Testis (tissue), 3 donors: Measurements from ENCODE around the gene NUBPL. TPM values are rescaled to one million over a fixed set of nuclear protein-coding genes. Genes with fewer than 3 reads are reported as not detected.

ENCODE experiments used
- DNase-seq: peaks from one replicate; pipeline ENCODE4 v3.0.0-alpha.2; 2019
- H3K27ac ChIP-seq, 2 donors: fragments of 200-600 bp; sonication (generic); one replicate each; pipeline ENCODE4 v1.5.1; 2019
- H3K27me3 ChIP-seq: fragments of 200-600 bp; sonication (generic); one replicate; pipeline ENCODE4 v1.5.1; 2019
- H3K36me3 ChIP-seq: fragments of 200-600 bp; sonication (generic); one replicate; pipeline ENCODE4 v1.5.1; 2017; ENCODE audit warnings: low read depth; ENCODE audit errors: missing control alignments
- H3K4me1 ChIP-seq: fragments of 200-600 bp; sonication (generic); one replicate; pipeline ENCODE4 v1.5.1; 2019
- H3K4me3 ChIP-seq, 2 donors: fragments of 200-600 bp; sonication (generic); one replicate each; pipeline ENCODE4 v1.5.1; 2017 to 2019
- H3K9me3 ChIP-seq: fragments of 200-600 bp; sonication (generic); one replicate; pipeline ENCODE4 v1.5.1; 2017
- CTCF ChIP-seq, 3 experiments: fragments of 450-650 bp in 2 of 3; fragments of 200-600 bp in 1 of 3; sonication (generic) in 1 of 3; IDR thresholded peaks; one replicate each; pipeline ENCODE4 v1.5.1; 2016 to 2019; ENCODE audit warnings: antibody characterized with exemption in 3 of 3, mild to moderate bottlenecking in 2 of 3, moderate library complexity in 1 of 3
- POLR2A ChIP-seq: fragments of 450-650 bp; IDR thresholded peaks from one replicate; pipeline ENCODE4 v1.6.1; 2017; ENCODE audit warnings: antibody characterized with exemption, mild to moderate bottlenecking, moderate library complexity
- WGBS, 2 donors: methylation state at CpG; one replicate each; pipeline ENCODE4 v1.1.5; 2018; 5-methylcytosine and 5-hydroxymethylcytosine counted together
- intact Hi-C: fragments of 100-400 bp; cut with DNase I; formaldehyde crosslinking; loops from one replicate; pipeline ENCODE4 v1.15.1; 2023; ENCODE audit warnings: low total_unique reads
- polyA plus RNA-seq: library from polyadenylated mRNA; stranded (reverse); fragments of 350-450 nt; fragmentation: Illumina TruSeq; extraction: RNeasy Lipid Tissue Mini Kit (QIAGEN cat#74804); gene quantifications from one replicate; pipeline ENCODE4 v1.2.3, GENCODE V29; 2014; ENCODE audit warnings: low read depth, low replicate concordance; ENCODE audit not compliant: insufficient read depth
- total RNA-seq, 2 donors: library from RNA; depleted of rRNA; stranded (reverse); fragments of >200 nt; gene quantifications; one replicate each; pipeline ENCODE4 v1.2.3, GENCODE V29; 2016

NUBPL gene
- total and polyA plus RNA-seq, 3 donors from 2014 or later: 7.8 to 25.0 (median 19.8) TPM

- no peaks in the 10 kb centered on the region for H3K4me1 ChIP-seq
- H3K9me3 ChIP-seq: no peaks in the 10 kb centered on the region
- H3K4me3 ChIP-seq: no peak overlapping the region
- whole genome bisulfite sequencing, 2 donors: 65 to 80% methylated on average over 3 of the region's 3 CpGs
- TF ChIP-seq POLR2A (no peak), CTCF (IDR thresholded peaks at IDR 0.05) (no peak)
- no peaks in the 10 kb centered on the region for H3K27me3 ChIP-seq
- intact Hi-C loops: no loop called here
- H3K36me3 ChIP-seq: no peaks in the 10 kb centered on the region
- no peak overlapping the region for H3K27ac ChIP-seq
- no peak for DNase-seq
These were observed 157.4 kb downstream of the NUBPL start for GRCh38 chr14:31718585-31718984.

- intact Hi-C loops: no loop called here
- no peak overlapping the region for H3K27ac ChIP-seq
- 90 to 96% methylated on average over 5 of the region's 5 CpGs for WGBS, 2 donors
These were observed 157.8 kb downstream of the NUBPL start for GRCh38 chr14:31718985-31719384.

GRCh38 chr14:31726337-31726736 lies 165.1 kb downstream of the NUBPL start:
- no peaks in the 10 kb centered on the region for H3K9me3 ChIP-seq
- DNase-seq: no peak
- H3K36me3 ChIP-seq: no peaks in the 10 kb centered on the region
- H3K4me3 ChIP-seq: no peak overlapping the region
- intact Hi-C loops: no loop called here
- no peaks in the 10 kb centered on the region for H3K27me3 ChIP-seq
- no peak overlapping the region for H3K27ac ChIP-seq
- TF ChIP-seq POLR2A: no peak
- TF ChIP-seq CTCF (IDR thresholded peaks at IDR 0.05): no peak
- H3K4me1 ChIP-seq: no peaks in the 10 kb centered on the region

More at GRCh38 chr14:31718985-31719384, 157.8 kb downstream of the NUBPL start:
- TF ChIP-seq POLR2A (no peak), CTCF (IDR thresholded peaks at IDR 0.05) (no peak)
- DNase-seq: no peak
- no peaks in the 10 kb centered on the region for H3K4me1 ChIP-seq
- H3K9me3 ChIP-seq: no peaks in the 10 kb centered on the region
- no peaks in the 10 kb centered on the region for H3K27me3 ChIP-seq
- no peak overlapping the region for H3K4me3 ChIP-seq
- no peaks in the 10 kb centered on the region for H3K36me3 ChIP-seq

GRCh38 chr14:31727797-31728196 lies 166.6 kb downstream of the NUBPL start:
- TF ChIP-seq CTCF (IDR thresholded peaks at IDR 0.05): no peak
- no peak for TF ChIP-seq POLR2A

GRCh38 chr14:31740688-31741087 lies 179.5 kb downstream of the NUBPL start:
- H3K27ac ChIP-seq: no peak overlapping the region
- H3K9me3 ChIP-seq: no peaks in the 10 kb centered on the region
- TF ChIP-seq POLR2A (no peak), CTCF (IDR thresholded peaks at IDR 0.05) (no peak)
- H3K4me3 ChIP-seq: no peak overlapping the region
- WGBS, 2 donors: 93 to 100% methylated on average over 1 of the region's 1 CpG
- intact Hi-C loops: no loop called here
- H3K27me3 ChIP-seq: no peaks in the 10 kb centered on the region
- no peaks in the 10 kb centered on the region for H3K36me3 ChIP-seq
- no peak for DNase-seq
- H3K4me1 ChIP-seq: no peaks in the 10 kb centered on the region

More at GRCh38 chr14:31727797-31728196, 166.6 kb downstream of the NUBPL start:
- no peaks in the 10 kb centered on the region for H3K9me3 ChIP-seq
- no peak overlapping the region for H3K27ac ChIP-seq
- H3K4me3 ChIP-seq: no peak overlapping the region
- intact Hi-C loops: no loop called here
- no peaks in the 10 kb centered on the region for H3K4me1 ChIP-seq
- H3K36me3 ChIP-seq: no peaks in the 10 kb centered on the region
- no peak for DNase-seq
- no peaks in the 10 kb centered on the region for H3K27me3 ChIP-seq
